ENCODE measurements around the gene TTLL11.

Gene TTLL11

DNA sequence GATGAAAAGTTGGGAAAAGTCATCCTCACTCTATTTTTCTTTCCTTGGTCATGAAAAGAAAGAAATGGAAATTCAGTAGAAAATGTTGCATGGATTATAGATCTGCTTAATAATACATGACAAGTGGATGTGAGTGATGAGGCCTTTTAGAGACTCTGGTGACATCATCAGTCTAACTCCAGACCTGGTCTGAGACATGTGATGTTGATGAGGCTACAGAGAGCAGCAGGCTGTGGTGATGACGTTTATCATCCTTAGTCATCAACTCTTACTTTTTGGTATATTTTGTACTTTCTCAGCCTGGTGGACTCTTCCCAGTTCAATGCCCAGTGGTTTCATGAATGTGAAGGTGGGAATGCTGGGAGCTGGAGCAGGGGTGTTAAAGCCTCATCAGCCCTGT, 116.4 kb downstream of the TTLL11 start:
- TF ChIP-seq, protein P1, sequence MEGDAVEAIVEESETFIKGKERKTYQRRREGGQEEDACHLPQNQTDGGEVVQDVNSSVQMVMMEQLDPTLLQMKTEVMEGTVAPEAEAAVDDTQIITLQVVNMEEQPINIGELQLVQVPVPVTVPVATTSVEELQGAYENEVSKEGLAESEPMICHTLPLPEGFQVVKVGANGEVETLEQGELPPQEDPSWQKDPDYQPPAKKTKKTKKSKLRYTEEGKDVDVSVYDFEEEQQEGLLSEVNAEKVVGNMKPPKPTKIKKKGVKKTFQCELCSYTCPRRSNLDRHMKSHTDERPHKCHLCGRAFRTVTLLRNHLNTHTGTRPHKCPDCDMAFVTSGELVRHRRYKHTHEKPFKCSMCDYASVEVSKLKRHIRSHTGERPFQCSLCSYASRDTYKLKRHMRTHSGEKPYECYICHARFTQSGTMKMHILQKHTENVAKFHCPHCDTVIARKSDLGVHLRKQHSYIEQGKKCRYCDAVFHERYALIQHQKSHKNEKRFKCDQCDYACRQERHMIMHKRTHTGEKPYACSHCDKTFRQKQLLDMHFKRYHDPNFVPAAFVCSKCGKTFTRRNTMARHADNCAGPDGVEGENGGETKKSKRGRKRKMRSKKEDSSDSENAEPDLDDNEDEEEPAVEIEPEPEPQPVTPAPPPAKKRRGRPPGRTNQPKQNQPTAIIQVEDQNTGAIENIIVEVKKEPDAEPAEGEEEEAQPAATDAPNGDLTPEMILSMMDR (IDR thresholded peaks at IDR 0.05; ENCODE audit: low read depth, low read length, missing control alignments): no peak
- DNase-seq (ENCODE audit: low read depth): no peak

DNA sequence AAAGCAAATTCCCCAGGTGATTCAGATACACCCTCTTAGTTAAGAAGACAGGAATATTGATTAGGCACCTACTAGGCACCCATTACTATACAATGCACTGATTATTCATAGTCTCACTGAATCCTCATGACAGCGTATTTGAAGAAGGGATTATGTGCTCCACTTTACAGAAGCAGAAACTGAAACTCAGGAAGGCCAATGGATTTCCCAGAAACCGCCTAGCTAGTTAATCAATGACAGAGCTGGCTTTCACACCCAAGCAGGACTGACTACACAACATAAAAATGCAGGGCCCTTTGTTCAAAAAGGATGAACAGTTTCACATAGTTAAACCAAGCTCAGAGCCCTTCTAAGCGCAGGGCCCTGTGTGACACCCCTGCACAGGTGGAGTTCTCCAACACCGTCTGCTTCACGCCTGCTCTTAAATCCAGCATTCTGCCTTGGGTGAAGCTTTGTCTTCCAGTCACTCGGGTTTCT, 117.3 kb downstream of the TTLL11 start:
- TF ChIP-seq, protein P1 (IDR thresholded peaks at IDR 0.05; ENCODE audit: low read depth, low read length, missing control alignments): no peak
- H3K4me3 ChIP-seq (ENCODE audit: low read depth, low read length): no peak overlapping the region
- no peak for DNase-seq (ENCODE audit: low read depth)

More for the DNA sequence above, 116.4 kb downstream of the TTLL11 start:
- no peak overlapping the region for H3K4me3 ChIP-seq (ENCODE audit: low read depth, low read length)

DNA sequence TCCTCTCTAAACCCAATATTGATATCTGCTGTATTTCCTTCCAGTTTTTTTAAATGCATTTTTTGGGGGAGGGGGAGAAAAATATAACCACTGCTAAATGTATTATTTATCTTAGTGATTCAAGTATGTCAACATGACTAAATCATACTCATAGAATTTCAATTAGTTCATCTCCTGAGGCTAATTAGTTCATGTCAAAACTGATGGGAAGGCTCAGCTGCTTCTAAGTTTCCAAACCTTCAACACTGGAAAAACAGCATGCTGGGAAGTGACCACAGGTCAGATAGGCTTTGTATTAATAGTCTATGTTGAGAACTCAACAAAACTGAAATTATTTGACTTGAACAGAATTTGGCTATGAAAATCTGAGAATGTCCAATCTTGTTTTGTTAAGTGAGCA, 118.7 kb downstream of the TTLL11 start:
- H3K4me3 ChIP-seq (ENCODE audit: low read depth, low read length): no peak overlapping the region
- TF ChIP-seq, protein P1 (IDR thresholded peaks at IDR 0.05; ENCODE audit: low read depth, low read length, missing control alignments): no peak
- no peak for DNase-seq (ENCODE audit: low read depth)

DNA sequence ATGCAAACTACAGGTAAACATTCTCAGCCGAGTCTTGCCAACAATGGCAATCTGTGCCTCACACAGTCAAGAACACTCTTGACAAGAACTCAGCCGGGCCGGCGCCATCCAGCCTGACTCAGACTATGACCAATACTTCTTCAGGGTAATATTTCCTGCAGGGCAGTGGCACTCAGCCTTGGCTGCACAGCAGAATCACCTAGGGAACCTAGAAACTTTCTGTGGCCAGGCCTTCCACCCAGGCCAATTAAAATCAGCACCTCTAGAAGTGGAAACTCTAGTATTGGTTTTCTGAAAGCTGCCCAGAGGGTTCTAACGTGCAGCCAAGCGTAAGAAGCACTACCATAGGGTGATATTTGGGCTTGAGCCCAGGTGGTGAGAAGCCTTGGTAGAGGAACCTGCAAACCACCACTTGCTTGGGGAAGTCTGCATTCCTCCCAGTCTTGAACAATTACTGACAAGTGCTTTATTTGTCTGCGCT, 120.6 kb downstream of the TTLL11 start:
- TF ChIP-seq, protein P1 (IDR thresholded peaks at IDR 0.05; ENCODE audit: low read depth, low read length, missing control alignments): peak; percentile 1
- H3K4me3 ChIP-seq (ENCODE audit: low read depth, low read length): no peak overlapping the region
- peak; percentile 19 for DNase-seq (ENCODE audit: low read depth)

DNA sequence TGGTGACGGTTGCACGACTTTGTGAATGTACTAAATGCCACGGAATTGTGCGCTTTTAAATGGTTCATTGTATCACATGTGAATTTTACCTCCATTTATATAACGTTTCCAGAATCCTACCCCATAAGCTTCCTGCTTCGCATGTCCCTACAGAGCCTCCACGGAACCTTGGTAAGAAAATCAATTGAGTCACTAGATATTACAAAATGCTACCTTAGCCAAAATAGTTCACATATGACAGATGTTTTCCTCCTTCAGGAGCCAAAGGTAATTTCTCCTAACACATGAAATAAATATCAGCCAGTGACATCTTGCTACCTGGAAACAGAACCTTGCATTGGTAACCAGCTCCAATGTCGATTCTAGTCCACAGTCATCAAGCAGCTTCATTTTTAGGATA, 125.1 kb downstream of the TTLL11 start:
- H3K4me3 ChIP-seq (ENCODE audit: low read depth, low read length): no peak overlapping the region
- TF ChIP-seq, protein P1 (IDR thresholded peaks at IDR 0.05; ENCODE audit: low read depth, low read length, missing control alignments): no peak
- DNase-seq (ENCODE audit: low read depth): no peak

DNA sequence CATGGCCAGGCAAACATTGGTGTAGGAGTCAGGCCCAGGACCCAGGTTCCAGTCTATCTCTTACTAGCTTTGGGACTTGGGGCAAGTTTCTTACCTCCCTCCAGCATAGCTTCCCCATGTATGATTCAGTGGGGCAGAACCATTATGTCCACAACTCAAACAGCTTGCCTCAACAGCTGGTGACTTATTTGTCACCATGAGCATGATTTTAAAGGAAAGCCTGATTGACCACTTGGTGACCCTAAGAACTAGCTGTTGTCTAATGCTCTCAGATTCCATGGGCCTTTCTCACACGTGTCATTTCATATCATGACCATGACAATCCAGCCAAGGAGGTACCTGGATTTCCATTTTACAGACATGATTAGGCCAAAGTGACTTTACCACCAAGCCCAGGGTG, 126.4 kb downstream of the TTLL11 start:
- H3K4me3 ChIP-seq (ENCODE audit: low read depth, low read length): no peak overlapping the region
- no peak for DNase-seq (ENCODE audit: low read depth)
- TF ChIP-seq, protein P1 (IDR thresholded peaks at IDR 0.05; ENCODE audit: low read depth, low read length, missing control alignments): no peak

DNA sequence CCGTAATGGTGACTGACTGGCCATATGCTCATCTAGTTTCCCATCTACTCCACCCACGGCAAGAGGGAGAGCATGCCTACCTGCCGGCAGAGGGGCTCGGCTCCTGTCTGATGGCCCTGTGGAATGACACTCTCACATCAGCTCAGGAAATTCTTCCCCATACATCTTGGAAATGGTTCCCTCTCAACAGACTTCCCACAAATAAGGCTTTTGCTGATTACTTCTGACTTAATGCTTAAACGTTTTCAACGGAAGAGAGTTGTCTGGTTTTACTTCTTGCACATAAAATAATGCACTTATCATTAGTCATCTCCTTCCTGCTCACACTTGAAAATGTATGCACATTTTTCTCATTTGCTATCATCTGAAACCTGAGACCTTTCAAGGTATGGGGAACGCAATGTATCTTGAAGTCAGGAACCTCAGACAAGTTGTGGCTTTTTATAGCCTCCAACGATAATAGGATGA, 129.5 kb downstream of the TTLL11 start:
- TF ChIP-seq, protein P1 (IDR thresholded peaks at IDR 0.05; ENCODE audit: low read depth, low read length, missing control alignments): no peak
- DNase-seq (ENCODE audit: low read depth): no peak
- H3K4me3 ChIP-seq (ENCODE audit: low read depth, low read length): no peak overlapping the region

All from GM12864 (cell line).